GM12873 (cell line): ENCODE measurements around the gene TSPEAR.
A peak's percentile ranks its signal among the peaks of the same experiment; 100 is the strongest.
"Not testable (repeated sequence)": the region's sequence is repeated elsewhere in the genome, so short reads cannot be mapped to it uniquely, and the experiment has no call there.

Experiments used
- TF ChIP-seq, protein P1 (sequence below): IDR thresholded peaks from 2 replicates; pipeline ENCODE4 v1.5.1; 2012; ENCODE audit warnings: low read depth, mild to moderate bottlenecking, moderate library complexity, low read length, control low read depth; ENCODE audit not compliant: insufficient read depth; ENCODE audit errors: missing control alignments

TSPEAR gene

DNA sequence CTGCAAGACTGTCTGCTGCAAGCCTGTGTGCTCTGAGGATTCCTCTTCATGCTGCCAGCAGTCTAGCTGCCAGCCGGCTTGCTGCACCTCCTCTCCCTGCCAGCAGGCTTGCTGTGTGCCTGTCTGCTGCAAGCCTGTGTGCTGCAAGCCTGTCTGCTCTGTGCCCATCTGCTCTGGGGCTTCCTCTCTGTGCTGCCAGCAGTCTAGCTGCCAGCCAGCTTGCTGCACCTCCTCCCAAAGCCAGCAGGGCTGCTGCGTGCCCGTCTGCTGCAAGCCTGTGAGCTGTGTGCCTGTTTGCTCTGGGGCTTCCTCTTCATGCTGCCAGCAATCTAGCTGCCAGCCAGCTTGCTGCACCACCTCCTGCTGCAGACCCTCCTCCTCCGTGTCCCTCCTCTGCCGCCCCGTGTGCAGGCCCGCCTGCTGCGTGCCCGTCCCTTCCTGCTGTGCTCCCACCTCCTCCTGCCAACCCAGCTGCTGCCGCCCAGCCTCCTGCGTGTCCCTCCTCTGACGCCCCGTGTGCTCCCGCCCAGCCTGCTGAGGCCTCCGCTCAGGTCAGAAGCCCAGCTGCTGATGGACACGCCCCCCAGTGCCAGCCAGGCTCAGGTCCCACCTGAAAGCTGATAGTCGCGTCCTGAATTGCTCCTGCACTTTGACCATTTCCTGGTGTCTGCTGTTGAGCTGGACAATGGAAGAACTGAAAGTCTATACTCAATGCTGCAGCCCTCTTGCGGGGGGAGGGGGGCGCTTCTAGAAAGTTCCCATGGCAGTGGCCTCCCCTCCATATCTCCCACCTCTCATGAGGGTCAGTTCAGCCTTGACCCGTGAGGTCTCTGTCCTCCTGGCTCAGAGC lies 136.7 kb downstream of the TSPEAR start:
- TF ChIP-seq, protein P1, sequence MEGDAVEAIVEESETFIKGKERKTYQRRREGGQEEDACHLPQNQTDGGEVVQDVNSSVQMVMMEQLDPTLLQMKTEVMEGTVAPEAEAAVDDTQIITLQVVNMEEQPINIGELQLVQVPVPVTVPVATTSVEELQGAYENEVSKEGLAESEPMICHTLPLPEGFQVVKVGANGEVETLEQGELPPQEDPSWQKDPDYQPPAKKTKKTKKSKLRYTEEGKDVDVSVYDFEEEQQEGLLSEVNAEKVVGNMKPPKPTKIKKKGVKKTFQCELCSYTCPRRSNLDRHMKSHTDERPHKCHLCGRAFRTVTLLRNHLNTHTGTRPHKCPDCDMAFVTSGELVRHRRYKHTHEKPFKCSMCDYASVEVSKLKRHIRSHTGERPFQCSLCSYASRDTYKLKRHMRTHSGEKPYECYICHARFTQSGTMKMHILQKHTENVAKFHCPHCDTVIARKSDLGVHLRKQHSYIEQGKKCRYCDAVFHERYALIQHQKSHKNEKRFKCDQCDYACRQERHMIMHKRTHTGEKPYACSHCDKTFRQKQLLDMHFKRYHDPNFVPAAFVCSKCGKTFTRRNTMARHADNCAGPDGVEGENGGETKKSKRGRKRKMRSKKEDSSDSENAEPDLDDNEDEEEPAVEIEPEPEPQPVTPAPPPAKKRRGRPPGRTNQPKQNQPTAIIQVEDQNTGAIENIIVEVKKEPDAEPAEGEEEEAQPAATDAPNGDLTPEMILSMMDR, result peak; percentile 6

DNA sequence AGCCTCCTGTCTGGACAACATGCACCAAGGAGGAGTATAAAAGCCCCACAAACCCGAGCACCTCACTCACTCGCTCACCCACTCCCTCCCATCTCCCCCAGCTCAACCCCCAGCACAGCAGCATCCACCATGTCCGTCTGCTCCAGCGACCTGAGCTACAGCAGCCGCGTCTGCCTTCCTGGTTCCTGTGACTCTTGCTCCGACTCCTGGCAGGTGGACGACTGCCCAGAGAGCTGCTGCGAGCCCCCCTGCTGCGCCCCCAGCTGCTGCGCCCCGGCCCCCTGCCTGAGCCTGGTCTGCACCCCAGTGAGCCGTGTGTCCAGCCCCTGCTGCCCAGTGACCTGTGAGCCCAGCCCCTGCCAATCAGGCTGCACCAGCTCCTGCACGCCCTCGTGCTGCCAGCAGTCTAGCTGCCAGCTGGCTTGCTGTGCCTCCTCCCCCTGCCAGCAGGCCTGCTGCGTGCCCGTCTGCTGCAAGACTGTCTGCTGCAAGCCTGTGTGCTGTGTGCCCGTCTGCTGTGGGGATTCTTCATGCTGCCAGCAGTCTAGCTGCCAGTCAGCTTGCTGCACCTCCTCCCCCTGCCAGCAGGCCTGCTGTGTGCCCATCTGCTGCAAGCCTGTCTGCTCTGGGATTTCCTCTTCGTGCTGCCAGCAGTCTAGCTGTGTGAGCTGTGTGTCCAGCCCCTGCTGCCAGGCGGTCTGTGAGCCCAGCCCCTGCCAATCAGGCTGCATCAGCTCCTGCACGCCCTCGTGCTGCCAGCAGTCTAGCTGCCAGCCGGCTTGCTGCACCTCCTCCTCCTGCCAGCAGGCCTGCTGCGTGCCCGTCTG lies 137.5 kb downstream of the TSPEAR start, which contains the start of gene KRTAP10-4:
Gene KRTAP10-4 (plus strand): TSS at position 100 of the 827 bp plus-strand sequence. CDS start 30 bp downstream, at position 130.
- TF ChIP-seq, protein P1, result not testable (repeated sequence)

DNA sequence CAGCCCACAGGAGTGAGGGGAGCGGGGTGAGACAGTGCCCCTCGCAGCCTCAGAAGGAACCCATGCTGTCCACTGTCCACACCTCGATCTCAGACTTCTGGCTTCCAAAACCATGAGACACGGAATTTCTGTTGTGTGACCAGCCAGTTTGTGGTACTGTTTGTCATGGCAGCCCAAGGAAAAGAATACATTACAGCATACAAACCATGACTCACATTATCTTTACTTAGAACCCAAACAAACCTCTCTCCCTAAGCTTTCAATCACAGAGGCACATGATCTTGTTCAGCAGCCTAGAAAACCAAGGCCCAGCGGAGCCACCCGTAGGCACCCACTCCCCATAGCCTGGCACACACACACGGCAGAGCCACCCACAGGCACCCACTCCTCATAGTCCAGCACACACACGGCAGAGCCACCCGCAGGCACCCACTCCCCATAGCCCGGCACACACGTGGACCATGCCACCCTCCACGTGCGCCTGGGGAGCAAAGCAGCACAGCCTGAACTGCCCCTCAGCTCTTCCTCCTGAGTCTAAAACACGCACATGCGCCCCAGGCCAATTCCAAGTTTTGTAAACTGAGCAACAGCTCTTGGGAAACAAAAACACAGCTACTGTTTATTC lies 138.3 kb downstream of the TSPEAR start:
- TF ChIP-seq, protein P1, result no peak

DNA sequence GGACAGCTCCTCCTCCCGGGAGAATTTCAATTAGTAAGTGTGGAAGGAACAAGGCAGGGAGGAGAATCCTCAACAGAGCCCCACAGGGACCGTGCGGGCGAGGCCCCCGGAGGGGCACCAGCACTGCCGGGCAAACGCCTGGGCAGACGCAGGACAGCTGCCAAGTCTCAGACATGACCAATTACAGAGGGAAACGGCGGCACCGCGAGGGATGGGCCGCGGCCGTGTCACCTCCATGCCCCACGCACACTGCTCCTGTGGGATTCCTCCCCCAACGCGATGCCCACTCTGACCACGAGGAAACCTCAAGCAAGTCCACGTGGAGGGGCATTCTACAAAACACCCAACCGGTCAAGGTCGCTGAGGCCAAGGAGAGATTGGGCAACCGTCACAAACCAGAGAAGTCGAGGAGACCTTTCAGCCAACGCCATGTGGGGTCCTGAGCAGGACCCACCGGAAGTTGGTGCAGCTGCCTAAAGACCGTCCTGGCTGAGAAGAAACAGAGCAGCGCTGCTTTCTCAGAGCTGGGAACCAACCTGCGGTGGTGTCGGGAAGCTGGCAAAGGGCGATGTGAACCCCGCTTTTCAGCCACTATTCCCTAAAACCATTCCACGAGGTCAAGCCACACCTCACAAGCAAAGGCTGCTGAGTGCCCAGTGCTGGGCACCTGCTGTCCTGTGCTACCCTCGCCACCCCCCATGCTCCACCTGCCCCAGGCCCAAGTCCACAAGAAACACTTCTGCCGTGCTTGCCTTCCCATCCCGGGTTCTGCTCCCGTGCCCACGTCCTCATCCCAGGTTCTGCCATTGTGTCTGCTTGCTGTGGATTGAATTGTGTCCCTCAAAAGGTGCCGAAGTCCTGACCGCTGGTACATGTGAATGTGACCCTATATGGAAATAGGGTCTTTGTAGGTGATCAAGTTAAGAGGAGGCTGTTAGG lies 139.3 kb downstream of the TSPEAR start:
- TF ChIP-seq, protein P1, result no peak

DNA sequence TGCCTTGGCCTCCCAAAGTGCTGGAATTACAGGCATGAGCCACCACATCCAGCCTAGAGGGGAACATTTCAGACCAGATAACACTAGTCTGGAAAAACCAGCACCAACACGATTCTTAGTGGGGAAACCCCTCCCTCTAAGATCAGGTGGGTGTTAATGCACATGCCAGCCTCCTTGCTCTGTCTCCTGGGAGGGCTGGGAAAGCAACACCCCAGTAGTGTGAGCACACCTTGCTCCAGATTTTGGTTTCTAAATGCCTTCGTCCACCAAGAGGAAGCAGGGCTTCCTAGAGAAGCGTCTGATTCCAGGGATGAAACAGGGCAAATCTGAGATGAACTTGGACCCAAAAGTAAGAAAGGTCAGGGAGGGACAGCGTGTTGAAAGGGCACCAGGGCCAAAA lies 140.1 kb downstream of the TSPEAR start:
- TF ChIP-seq, protein P1, result no peak

DNA sequence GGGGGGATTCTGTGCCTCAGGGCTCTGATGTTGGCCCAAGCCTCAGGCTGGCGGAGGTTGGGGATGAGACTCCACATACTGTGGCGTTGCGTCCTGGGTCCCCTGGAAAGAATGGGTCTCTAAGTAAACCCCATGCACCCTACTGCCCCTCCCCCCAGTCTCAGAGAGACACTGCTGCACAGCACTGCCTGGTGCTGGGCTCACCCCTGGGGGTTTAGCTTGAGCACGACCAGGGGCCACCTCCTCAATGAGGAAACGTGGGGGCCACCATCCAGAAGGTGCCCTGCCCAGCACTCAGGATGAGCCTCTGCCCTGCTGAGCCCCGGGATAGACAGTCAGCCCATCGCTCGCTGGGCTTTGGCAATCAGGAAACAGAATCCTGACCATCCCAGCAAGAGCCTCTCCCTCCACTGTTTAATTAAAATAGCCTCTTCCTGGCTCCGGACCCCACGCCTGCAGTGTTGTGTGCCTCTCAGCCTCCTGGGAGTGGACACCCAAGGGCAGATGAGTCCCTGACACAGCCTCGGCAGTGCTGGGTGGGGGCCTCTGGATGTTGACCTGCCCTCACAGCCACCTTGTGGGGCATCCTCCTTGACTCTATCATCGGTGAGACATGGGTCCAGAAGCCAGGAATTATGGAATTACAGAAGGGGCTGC lies 141.4 kb downstream of the TSPEAR start:
- TF ChIP-seq, protein P1, result no peak
